HG03565 (cell line): ENCODE data around the gene CARD10.
"Not testable (repeated sequence)": the region's sequence is repeated elsewhere in the genome, so short reads cannot be mapped to it uniquely, and the experiment has no call there.

Experiments
- ATAC-seq: cut with Tn5 transposase; IDR thresholded peaks from one replicate; pipeline ENCODE4 v1.9.1; 2021; ENCODE audit warnings: mild to moderate bottlenecking, moderate library complexity; ENCODE audit not compliant: unreplicated experiment

The CARD10 gene

DNA sequence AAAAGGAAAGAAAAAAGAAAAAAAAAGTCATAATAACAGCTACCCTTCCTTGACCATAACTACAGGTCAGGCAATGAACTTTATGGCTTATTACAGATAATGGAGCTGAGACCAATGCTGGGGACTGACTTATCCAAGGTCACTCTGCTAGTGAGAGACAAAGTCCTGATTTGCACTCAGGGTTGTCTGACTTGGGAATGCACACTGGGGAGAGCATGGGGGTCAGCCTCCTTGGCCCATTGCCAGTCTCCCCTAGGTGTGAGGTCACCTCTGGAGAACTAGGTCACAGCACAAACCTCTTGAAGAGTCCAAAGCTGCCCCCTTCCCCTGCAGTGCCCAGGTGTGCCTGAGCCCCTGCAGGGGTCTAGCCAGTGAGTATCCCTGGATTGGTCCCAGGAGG lies 35.8 kb upstream of the CARD10 start:
- ATAC-seq, result no peak

- ATAC-seq, result no peak
Observed at GRCh38 chr22:37553725-37554124, 34.5 kb upstream of the CARD10 start.

- no peak for ATAC-seq
Observed at GRCh38 chr22:37552524-37553163, 33.4 kb upstream of the CARD10 start.

DNA sequence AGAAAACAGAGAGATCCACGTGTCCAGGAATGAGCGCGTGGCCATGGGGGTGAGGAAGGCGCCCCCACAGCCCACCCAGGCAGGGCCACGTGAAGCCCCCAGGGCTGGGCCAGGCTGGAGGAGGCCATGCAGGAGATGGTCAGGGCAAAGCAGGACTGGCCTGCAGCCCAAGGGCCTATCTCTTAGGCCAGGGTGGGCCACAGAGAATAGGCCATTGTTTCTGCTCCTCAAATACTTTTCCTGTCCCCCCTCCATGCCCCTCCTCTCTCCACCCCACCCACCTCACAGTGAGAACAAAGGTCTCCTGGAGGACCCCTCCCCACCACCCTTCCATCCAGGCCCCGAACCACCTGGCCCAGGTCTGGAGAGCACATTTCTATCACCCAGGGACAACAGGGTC lies 32.8 kb upstream of the CARD10 start:
- no peak for ATAC-seq

- ATAC-seq, result not testable (repeated sequence)
Observed at GRCh38 chr22:37550921-37551320, 31.7 kb upstream of the CARD10 start.

GRCh38 chr22:37549704-37550059 lies 30.5 kb upstream of the CARD10 start:
- no peak for ATAC-seq

DNA sequence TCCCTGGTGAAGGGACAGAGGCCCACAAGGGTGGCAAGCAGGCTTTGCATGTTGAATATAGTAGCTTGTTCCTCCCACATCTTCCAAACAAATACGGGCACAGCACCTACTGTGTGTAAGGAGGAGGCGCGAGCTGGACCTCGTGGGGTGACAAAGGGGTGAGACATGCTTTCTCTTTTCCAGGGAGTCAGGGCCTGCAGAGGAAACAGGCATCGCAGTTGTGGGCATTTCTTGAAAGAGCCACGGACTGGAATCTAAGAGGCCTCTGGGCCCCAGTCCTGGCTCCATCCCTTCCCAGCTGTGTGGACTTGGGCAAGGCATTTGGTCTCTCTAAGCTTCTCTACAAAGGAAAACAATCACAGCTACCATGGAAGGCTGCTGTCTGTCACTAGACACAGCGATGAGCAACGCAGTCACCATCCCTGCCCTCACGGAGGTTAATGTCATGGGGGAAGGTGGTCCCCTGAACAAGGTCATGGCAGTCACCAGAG lies 28.1 kb upstream of the CARD10 start:
- ATAC-seq, result no peak

- no peak for ATAC-seq
Observed at GRCh38 chr22:37546437-37547250, 27.4 kb upstream of the CARD10 start.

- no peak for ATAC-seq
Observed at GRCh38 chr22:37545703-37546436, 26.7 kb upstream of the CARD10 start.

DNA sequence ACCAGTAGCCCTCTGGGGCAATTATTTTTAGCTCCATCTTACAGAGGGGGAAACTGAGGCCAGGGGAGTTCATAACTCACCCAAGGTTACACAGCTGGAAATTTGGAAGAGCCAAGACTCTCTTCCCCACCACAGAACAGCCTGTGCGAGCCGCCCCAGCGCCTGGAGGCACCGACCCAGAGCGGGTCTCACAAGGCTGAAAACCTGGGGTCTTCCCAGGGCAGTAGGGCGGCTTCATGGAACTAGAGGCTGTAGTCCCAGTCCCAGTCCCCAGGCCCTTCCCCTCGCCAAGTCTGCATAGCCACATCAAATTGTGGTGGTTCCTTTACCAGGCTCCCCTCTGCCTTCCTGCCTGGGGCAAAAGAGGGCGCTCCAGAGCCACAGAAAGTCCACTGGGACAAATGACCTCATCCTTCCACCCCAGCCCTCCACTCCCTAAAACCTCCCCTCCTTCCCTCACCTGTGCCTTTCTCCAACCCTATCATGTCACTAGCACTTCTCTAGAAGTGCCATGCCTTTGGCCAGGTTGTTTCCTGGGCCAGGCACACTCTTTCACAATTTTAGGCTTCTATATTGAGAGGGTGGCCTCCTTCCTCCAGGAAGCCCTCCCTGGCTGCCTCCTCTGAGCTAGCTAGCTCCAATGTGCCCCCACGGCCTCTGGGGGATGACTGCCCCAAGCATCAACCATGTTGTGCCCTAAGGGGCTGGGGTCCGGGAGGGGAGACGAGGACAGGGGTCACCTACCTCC lies 25.9 kb upstream of the CARD10 start:
- ATAC-seq, result no peak

GRCh38 chr22:37542959-37543358 lies 23.7 kb upstream of the CARD10 start:
- no peak for ATAC-seq

DNA sequence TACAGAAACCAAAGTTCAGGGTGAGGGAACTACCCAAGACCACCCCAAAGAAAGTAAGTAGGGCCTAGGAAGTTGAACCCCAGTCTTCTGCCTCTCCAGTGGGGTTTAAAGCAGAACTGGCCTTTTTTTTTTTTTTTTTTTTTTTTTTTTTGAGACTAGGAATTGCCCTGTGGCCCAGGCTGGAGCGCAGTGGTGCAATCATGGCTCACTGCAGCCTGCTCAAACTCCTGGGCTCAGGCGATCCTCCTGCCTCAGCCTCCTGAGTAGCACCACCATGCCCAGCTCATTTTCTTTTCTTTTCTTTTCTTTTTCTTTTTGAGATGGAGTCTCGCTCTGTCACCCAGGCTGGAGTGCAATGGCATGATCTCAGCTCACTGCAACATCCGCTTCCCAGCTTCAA lies 23.2 kb upstream of the CARD10 start:
- ATAC-seq, result not testable (repeated sequence)

GRCh38 chr22:37539790-37540189 lies 20.6 kb upstream of the CARD10 start:
- not testable (repeated sequence) for ATAC-seq

DNA sequence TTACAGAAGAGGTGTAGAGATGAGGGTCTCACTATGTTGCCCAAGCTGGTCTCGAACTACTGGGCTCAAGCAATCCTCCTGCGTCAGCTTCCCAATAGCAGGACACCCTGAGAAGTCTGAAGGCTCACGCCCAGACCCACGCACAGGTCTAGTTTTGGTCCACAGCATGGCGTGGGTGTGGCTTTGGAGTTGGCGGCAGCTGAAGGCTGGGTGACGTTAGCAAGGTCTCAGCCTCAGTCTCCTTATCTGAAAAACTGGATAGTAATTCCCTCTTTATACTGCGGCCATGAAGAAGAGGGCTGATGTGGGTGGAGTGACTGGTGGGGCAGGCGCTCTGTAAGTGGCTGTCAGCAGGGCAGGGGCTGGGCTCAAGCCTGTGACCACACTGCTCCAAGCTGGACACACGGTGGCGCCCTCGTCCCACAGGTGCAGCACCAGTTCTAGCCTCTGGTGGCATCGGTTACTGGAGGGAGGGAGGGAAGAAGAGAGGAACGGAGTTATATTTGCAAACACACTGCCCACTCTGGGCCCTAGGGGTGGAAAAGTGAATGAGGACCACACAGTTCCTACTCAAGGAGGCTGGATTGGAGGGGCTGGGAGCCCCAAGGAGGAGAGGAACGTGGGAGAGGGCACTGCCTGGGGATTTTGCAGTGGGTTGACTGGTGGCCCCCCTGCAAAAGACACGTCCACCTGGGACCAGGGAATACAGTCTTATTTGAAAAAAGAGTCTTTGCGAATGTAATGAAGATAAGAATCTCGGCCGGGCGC lies 19.6 kb upstream of the CARD10 start:
- ATAC-seq, result peak; percentile 67

DNA sequence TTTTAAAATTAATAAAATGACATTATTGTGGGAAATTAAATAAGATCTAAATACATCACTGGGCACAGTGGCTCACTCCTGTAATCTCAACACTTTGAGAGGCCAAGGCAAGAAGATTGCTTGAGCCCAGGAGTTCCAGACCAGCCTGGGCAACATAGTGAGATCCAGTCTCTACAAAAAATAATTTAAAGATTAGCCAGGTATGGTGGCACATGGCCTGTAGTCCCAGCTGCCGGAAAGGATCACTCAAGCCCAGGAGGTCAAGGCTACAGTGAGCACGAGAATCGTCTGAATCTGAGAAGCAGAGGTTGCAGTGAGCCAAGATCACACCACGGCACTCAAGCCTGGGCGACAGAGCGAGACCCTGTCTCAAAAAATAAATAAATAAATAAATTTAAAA lies 15.9 kb upstream of the CARD10 start:
- ATAC-seq, result no peak

DNA sequence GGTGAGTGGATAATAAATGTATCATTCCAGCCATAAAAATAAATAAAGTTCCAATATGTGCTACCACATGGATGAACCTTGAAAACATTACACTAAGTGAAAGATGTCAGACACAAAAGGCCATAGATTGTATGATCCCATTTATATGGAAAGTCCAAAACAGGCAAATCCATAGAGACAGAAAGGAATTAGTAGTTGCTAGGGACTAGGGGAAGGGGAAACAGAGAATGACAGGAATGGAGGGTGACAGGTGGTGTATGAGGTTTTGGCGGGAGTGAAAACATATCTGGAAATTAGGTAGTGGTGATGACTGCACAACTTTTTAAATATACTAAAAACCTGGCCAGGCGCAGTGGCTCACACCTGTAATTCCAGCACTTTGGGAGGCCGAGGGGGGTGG lies 15.2 kb upstream of the CARD10 start:
- ATAC-seq, result no peak

DNA sequence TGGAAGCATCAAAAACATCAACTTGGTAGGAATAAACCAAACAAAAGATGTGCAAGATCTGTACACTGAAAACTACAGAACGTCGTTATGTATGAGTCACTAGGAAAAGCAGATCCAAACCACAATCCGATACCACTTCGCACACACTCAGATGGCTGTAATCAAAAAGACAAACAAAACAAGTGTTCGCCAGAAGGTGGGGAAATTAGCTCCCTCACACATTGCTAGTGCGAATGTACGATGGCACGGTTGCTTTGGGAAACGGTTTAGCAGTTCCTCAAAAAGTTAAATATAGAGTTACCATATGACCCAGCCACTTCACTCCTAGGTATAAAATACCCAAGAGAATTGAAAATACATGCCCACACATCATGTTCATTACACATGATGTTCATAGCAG lies 14.8 kb upstream of the CARD10 start:
- no peak for ATAC-seq

- ATAC-seq, result no peak
Observed at GRCh38 chr22:37529652-37530345, 10.6 kb upstream of the CARD10 start.

GRCh38 chr22:37527952-37528351 lies 8.7 kb upstream of the CARD10 start:
- ATAC-seq, result not testable (repeated sequence)
